Measurements from ENCODE around the gene ASB16. TPM values are rescaled to one million over a fixed set of nuclear protein-coding genes. Genes with fewer than 3 reads are reported as not detected.

Gene ASB16
- total RNA-seq, 2 experiments from 2014 or later = 0.26 TPM; not detected in 1

DNA sequence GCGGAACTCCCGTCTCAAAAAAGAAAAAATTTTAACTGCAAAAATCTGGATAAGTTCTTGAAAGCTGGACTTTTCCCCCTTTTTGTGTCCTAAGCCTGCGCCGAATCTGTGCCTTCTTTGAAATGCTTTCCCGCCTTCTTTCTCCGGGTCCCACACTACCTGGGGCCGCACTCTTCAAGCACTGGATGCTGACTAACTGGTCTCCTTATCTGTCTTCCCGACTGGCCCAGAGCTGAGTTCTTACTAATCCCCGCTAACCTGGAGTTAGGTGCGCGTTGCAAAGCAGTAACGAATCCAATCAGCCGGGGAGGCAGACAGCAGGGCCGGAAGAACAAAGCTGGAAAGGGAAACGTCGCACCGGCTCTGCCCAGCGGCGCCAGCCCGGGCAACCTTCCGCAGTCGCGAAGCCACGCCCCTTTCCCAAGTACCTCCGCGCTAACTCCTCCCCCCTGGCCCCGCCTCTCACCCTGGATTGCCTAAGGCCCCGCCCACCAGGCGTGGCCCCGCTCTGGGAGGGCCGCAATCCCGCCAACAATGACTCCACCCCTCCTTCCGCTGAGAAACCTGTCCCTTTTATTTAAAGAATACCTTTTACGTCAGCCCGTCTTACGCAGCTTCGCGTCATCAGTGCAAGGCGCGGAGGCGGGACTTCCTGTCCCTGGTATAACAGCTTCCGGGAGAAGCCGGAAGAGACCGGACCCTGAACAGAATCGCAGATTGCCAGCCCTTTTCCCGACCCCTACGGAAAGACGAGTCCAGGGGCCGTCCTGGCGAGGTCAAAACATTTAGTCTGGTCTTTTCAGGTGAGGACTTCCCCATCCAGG is 16.0 kb downstream of the ASB16 start, which contains the start of gene TMUB2:
TMUB2 (plus strand) TSS at position 666 of the 824 bp plus-strand sequence. CDS start 737 bp downstream, outside the sequence.
- H3K27me3 Mint-ChIP-seq = no peaks in the 10 kb centered on the region
- H3K27ac Mint-ChIP-seq = peak within 1 kb of the TSS; percentile 98
- H3K9me3 Mint-ChIP-seq (ENCODE audit: low read depth) = no peaks in the 10 kb centered on the region
- DNase-seq = peak; percentile 99
- ATAC-seq = peak; percentile 91
- H3K36me3 Mint-ChIP-seq = peaks cover 20% of the 10 kb centered on the region
- H3K4me1 Mint-ChIP-seq = peaks cover 42% of the 10 kb centered on the region
- CTCF ChIA-PET = interaction anchor here (0.8 to 4.8 kb wide), 19 partner anchors 12 to 243 kb away, joined by 3 to 32 read pairs (median 5); partner anchors contain the start of genes ATXN7L3, GRN, HDAC5 and HROB
- H3K4me3 Mint-ChIP-seq = peak within 1 kb of the TSS; percentile 98

DNA sequence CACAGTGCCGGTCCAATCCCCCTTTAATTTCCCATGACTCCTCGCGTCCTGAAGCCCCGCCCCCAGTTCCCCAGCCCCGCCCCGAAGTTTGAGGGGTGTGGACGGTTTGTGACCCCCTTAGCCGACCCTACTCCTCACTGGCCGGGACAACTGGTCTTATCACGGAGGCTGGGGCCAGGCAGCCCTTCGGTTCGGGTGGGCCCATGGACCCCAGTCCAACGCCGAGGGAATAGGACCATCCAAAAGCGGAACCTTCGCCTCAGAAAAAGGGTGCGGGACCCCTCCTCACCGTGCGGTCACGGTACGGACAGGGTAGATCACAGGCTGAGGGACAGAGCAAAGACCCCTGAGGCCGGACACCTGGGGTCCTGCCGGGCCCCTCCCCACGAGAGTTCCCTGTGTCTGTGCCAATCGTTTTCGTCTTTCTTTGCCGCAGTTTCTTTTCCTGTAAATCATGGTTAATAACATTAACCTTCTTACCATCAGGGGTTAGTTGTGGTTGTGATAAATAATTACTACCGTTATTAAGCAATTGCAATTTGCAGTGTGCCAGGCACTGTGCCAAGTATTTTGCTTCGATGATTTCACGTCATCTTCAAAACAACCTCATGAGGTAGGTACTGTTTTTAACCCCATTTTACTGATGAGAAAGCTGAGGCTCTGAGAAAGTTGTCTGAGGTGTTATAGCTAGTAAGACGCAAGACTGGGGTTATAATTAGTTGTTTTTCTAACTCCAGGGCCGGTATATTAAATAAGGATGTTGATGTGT is 16.8 kb downstream of the ASB16 start:
- DNase-seq = no peak
- no peaks in the 10 kb centered on the region for H3K27me3 Mint-ChIP-seq
- peak overlapping the region; percentile 98 for H3K4me3 Mint-ChIP-seq
- H3K36me3 Mint-ChIP-seq = peaks cover 13% of the 10 kb centered on the region
- H3K9me3 Mint-ChIP-seq (ENCODE audit: low read depth) = no peaks in the 10 kb centered on the region
- peaks cover 37% of the 10 kb centered on the region for H3K4me1 Mint-ChIP-seq
- CTCF ChIA-PET = interaction anchor here (0.7 to 4.8 kb wide), 13 partner anchors 11 to 145 kb away, joined by 3 to 32 read pairs (median 8); partner anchors contain the start of genes ATXN7L3, HDAC5, HROB and UBTF
- peak; percentile 67 for ATAC-seq
- peak overlapping the region; percentile 98 for H3K27ac Mint-ChIP-seq

DNA sequence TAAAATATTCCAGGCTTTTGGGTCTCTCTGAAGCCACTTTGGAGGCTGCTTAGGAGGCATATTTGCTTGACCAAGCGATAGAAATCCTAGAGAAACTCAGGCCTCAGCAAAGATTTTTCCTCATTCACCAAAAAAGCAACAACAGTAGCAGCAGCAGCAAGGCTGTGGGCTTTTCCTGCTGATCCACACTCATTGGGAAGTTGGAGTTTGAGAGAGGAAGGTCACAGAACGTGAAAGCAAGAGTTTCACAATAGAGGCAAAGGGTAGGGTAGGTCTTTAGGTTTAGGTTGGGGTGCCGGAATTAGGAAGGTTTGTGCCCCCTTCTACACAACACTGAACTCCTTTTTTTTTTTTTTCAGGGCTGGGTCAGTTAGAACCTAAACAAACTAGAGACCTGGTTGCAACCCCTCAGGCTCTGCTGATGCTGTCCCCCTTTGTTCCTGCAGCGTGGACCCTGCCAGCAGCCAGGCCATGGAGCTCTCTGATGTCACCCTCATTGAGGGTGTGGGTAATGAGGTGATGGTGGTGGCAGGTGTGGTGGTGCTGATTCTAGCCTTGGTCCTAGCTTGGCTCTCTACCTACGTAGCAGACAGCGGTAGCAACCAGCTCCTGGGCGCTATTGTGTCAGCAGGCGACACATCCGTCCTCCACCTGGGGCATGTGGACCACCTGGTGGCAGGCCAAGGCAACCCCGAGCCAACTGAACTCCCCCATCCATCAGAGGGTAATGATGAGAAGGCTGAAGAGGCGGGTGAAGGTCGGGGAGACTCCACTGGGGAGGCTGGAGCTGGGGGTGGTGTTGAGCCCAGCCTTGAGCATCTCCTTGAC is 18.3 kb downstream of the ASB16 start:
- Mint-ChIP-seq H3K36me3 (peaks cover 13% of the 10 kb centered on the region), H3K4me3 (peak overlapping the region; percentile 98), H3K4me1 (peaks cover 31% of the 10 kb centered on the region), H3K9me3 (ENCODE audit: low read depth) (no peaks in the 10 kb centered on the region), H3K27ac (peak overlapping the region; percentile 98), H3K27me3 (no peaks in the 10 kb centered on the region)
- no peak for DNase-seq
- CTCF ChIA-PET = interaction anchor here (1.6 kb wide), 1 partner anchor 21 kb away, joined by 5 read pairs; no protein-coding TSS in a partner anchor
- ATAC-seq = no peak

DNA sequence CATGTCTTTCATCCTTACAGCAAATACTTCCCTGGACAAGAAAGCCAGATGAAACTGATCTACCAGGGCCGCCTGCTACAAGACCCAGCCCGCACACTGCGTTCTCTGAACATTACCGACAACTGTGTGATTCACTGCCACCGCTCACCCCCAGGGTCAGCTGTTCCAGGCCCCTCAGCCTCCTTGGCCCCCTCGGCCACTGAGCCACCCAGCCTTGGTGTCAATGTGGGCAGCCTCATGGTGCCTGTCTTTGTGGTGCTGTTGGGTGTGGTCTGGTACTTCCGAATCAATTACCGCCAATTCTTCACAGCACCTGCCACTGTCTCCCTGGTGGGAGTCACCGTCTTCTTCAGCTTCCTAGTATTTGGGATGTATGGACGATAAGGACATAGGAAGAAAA is 20.0 kb downstream of the ASB16 start:
- Mint-ChIP-seq H3K27ac (peak overlapping the region; percentile 65), H3K27me3 (no peaks in the 10 kb centered on the region), H3K36me3 (peaks cover 16% of the 10 kb centered on the region), H3K4me1 (peaks cover 17% of the 10 kb centered on the region), H3K4me3 (no peak overlapping the region), H3K9me3 (ENCODE audit: low read depth) (no peaks in the 10 kb centered on the region)
- ATAC-seq (no peak), DNase-seq (no peak)
- CTCF ChIA-PET = no interaction called here

DNA sequence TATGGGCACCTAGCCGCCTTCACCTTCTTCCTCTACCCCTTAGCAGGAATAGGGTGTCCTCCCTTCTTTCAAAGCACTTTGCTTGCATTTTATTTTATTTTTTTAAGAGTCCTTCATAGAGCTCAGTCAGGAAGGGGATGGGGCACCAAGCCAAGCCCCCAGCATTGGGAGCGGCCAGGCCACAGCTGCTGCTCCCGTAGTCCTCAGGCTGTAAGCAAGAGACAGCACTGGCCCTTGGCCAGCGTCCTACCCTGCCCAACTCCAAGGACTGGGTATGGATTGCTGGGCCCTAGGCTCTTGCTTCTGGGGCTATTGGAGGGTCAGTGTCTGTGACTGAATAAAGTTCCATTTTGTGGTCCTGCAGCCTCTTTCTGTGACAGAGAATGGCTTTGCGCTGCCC is 20.9 kb downstream of the ASB16 start:
- Mint-ChIP-seq H3K9me3 (ENCODE audit: low read depth) (no peaks in the 10 kb centered on the region), H3K27ac (peak overlapping the region; percentile 26), H3K4me1 (peaks cover 17% of the 10 kb centered on the region), H3K36me3 (peaks cover 19% of the 10 kb centered on the region), H3K27me3 (no peaks in the 10 kb centered on the region), H3K4me3 (no peak overlapping the region)
- DNase-seq (no peak), ATAC-seq (no peak)
- CTCF ChIA-PET = interaction anchor here (1.4 kb wide), 1 partner anchor 13 kb away, joined by 4 read pairs; no protein-coding TSS in a partner anchor

DNA sequence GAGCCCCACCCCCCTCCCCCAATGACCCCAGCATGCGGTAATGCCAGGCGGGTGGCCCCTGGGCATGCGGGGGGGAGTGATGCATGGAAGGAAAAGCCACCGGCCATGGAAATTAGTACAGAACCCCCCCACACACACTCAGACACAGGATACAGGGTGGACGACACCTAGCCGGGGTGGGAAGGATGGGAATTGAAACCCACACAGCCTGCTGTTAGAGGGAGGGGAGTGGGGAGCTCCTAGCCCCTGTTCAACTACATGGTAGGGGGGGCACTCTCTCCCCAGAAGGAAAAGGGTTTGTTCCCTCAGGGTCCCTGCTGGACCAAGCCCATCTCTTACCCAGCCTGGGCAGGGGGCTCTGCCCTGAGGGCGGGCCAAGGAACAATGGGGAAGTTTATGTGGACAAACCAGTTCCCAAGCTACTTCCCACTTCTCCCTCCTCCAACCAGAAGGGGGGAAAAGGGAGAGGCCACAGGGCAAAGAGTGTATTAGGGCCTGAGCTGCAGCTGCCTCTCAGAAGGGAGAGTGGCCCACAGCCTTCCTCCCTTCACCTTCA is 21.5 kb downstream of the ASB16 start:
- no peaks in the 10 kb centered on the region for H3K27me3 Mint-ChIP-seq
- no peak for ATAC-seq
- no peak overlapping the region for H3K4me3 Mint-ChIP-seq
- H3K27ac Mint-ChIP-seq = no peak overlapping the region
- peaks cover 19% of the 10 kb centered on the region for H3K4me1 Mint-ChIP-seq
- peaks cover 20% of the 10 kb centered on the region for H3K36me3 Mint-ChIP-seq
- no peaks in the 10 kb centered on the region for H3K9me3 Mint-ChIP-seq (ENCODE audit: low read depth)
- DNase-seq = no peak
- CTCF ChIA-PET = interaction anchor here (1.4 kb wide), 1 partner anchor 12 kb away, joined by 4 read pairs; no protein-coding TSS in a partner anchor

DNA sequence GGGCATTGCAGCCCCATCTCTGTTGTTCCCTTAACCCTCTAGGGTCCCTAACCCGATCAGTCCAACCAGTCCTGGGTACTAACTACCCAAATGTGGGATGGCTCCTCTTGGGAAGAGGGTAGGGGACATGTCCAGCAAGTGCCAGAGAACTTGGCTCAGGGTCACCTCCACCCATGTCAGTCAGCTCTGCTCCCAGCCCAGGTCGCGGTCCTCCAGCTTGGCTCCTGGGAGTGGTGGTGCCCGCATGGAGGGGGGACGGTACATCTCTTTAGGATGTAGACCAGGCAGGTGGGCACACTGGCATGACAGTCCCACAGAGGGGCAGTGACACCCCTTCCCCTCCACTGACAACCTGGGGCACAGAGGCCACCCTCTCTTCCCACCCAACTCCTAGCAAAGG is 22.2 kb downstream of the ASB16 start:
- H3K9me3 Mint-ChIP-seq (ENCODE audit: low read depth) = no peaks in the 10 kb centered on the region
- no peak for DNase-seq

DNA sequence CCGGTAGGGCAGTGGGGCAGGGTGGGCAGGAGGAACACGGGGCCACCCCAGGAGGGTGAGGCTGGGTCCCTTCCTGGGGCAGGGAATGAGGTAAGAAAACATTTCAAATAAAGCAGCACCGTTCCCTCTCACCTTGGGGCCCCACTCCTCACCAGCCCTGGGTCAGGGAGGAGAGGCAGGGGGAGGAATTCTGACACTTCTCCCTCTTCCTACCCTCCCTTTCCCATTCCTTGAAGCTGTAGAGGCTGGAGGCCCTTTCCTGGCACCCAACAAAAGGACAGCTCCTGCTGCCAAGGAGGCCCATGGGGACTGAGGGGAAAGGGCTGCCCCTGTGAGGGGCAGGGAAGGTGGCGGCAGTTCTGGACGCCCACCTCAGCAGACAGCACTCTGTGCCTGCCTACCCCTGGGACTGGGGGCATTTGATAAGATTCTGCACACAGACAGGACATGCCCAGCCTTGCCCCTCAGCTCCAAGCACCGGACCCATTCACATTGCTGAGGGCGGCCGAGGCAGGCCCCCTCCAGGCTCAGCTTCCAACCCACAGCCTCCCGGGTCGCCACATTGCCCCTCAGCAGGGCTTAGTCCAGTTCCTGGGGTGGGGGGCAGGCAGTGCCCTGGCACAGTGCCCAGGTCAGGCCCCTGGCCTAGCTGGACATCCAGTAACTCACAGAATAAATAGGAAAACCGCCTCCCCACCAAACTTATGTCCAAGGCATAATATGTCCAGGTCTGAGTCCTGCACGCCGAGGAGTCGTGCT is 23.0 kb downstream of the ASB16 start:
- DNase-seq (no peak), ATAC-seq (no peak)
- peaks cover 19% of the 10 kb centered on the region for H3K4me1 Mint-ChIP-seq
- H3K27me3 Mint-ChIP-seq = no peaks in the 10 kb centered on the region
- no peak overlapping the region for H3K27ac Mint-ChIP-seq
- H3K36me3 Mint-ChIP-seq = peaks cover 26% of the 10 kb centered on the region
- no peaks in the 10 kb centered on the region for H3K9me3 Mint-ChIP-seq (ENCODE audit: low read depth)
- no peak overlapping the region for H3K4me3 Mint-ChIP-seq
- CTCF ChIA-PET = interaction anchor here (1.8 kb wide), 1 partner anchor 17 kb away, joined by 5 read pairs; no protein-coding TSS in a partner anchor

More for the DNA sequence above, 22.2 kb downstream of the ASB16 start:
- no peak for ATAC-seq
- H3K27ac Mint-ChIP-seq = no peak overlapping the region
- peaks cover 21% of the 10 kb centered on the region for H3K4me1 Mint-ChIP-seq
- H3K36me3 Mint-ChIP-seq = peaks cover 25% of the 10 kb centered on the region
- CTCF ChIA-PET = interaction anchor here (1.8 kb wide), 1 partner anchor 17 kb away, joined by 5 read pairs; no protein-coding TSS in a partner anchor
- H3K4me3 Mint-ChIP-seq = no peak overlapping the region
- no peaks in the 10 kb centered on the region for H3K27me3 Mint-ChIP-seq

DNA sequence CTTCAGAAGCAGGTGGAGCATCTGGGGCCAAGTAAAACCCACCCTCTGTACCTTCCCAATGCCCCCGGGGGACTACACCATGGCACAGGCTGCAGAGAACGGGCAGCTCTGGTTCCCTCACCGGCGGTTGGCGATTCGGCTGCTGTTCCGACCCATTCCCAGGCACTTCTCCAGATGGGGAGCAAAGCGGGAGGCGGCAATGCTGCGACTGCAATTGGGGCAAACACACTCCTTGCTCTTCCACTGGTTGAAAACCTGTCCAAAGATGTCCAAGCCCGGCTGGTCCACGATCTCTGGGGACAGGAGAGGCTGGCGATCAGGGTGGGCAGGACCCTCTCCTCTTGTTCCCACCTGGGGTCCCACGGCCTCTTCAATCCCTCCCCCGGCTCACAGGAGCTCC is 26.6 kb downstream of the ASB16 start:
- peaks cover 18% of the 10 kb centered on the region for H3K36me3 Mint-ChIP-seq
- H3K9me3 Mint-ChIP-seq (ENCODE audit: low read depth) = no peaks in the 10 kb centered on the region
- CTCF ChIA-PET = interaction anchor here (1.7 to 6.6 kb wide), 3 partner anchors 11 to 154 kb away, joined by 5 to 67 read pairs (median 32); partner anchors contain the start of gene TMUB2
- H3K27me3 Mint-ChIP-seq = no peaks in the 10 kb centered on the region
- H3K4me1 Mint-ChIP-seq = peaks cover 24% of the 10 kb centered on the region
- H3K27ac Mint-ChIP-seq = peak overlapping the region; percentile 90
- H3K4me3 Mint-ChIP-seq = peak overlapping the region; percentile 83
- DNase-seq (no peak), ATAC-seq (no peak)

DNA sequence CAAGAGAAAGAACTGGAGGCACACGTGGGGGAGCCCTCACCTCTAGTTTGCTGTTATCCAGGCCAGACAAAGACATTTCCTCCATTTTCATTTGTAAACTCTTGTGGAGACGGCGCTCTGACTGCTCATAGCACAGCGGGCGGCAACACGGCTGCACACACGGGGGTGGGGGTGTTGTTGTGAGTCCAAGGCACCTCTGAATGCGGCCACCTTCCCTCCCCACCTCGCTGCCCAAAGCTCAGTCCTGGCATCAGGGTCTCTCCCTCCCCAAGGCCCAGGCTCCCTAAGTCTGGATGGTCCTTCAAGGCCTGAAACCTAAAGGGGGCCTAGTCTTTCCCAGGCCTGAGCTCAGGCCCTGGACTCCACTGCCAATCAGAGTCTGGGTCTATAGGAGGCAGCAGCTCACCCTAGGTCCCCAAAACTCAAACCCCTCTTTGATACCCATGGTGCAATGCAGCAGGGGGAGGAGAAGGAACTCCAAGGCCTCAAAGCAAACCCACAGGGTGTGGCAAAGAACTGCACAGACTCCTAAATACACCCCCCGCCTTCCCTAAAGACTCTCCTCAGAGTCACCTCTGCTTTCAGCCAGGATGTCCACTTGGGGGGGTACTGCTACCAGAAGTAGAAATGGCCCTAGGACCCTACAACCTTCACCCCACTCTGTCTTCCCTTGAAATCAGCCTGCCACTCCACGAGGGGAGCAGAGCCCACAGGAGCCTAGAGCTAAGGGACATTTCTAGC is 27.6 kb downstream of the ASB16 start:
- DNase-seq (peak; percentile 81), ATAC-seq (peak; percentile 20)
- CTCF ChIA-PET = interaction anchor here (0.7 to 6.6 kb wide), 9 partner anchors 12 to 156 kb away, joined by 3 to 67 read pairs (median 6); partner anchors contain the start of genes TMUB2 and UBTF
- peaks cover 30% of the 10 kb centered on the region for H3K4me1 Mint-ChIP-seq
- H3K9me3 Mint-ChIP-seq (ENCODE audit: low read depth) = no peaks in the 10 kb centered on the region
- peak overlapping the region; percentile 83 for H3K4me3 Mint-ChIP-seq
- no peaks in the 10 kb centered on the region for H3K27me3 Mint-ChIP-seq
- peaks cover 18% of the 10 kb centered on the region for H3K36me3 Mint-ChIP-seq
- H3K27ac Mint-ChIP-seq = peak overlapping the region; percentile 90

Measured in activated CD8-positive, alpha-beta memory T cell treated with anti-CD3 and anti-CD28 coated beads, Interleukin-2, amount 10 ng/mL, durations not matched to agents 7 days and 5 days (primary cell).